GM12801 (cell line): ENCODE data around the gene AP1S3.

Source experiments
- CTCF ChIP-seq: IDR thresholded peaks from one replicate; pipeline ENCODE4 v1.5.1; 2011; ENCODE audit warnings: control low read depth; ENCODE audit not compliant: insufficient read length; ENCODE audit errors: extremely low read depth

AP1S3 gene

GRCh38 chr2:223765221-223765785 is 72.1 kb downstream of the AP1S3 start:
- no peak for TF ChIP-seq CTCF

GRCh38 chr2:223764796-223765195 is 72.6 kb downstream of the AP1S3 start:
- TF ChIP-seq CTCF = no peak

- no peak for TF ChIP-seq CTCF
Measured at GRCh38 chr2:223762853-223763252, 74.5 kb downstream of the AP1S3 start.

GRCh38 chr2:223760838-223761502 is 76.4 kb downstream of the AP1S3 start:
- TF ChIP-seq CTCF = no peak

- no peak for TF ChIP-seq CTCF
Measured at GRCh38 chr2:223759569-223760430, 77.6 kb downstream of the AP1S3 start.

GRCh38 chr2:223758131-223758840 is 79.1 kb downstream of the AP1S3 start:
- TF ChIP-seq CTCF = no peak

- TF ChIP-seq CTCF = no peak
Measured at GRCh38 chr2:223753940-223754339, 83.4 kb downstream of the AP1S3 start.
